GM23338 (cell line): Measurements from ENCODE around the gene PLPP2. TPM values are rescaled to one million over a fixed set of nuclear protein-coding genes. Genes with fewer than 3 reads are reported as not detected.

Experiments
- ATAC-seq: fragments of 200-7000 bp; cut with Tn5 transposase; 3 replicates; pipeline ENCODE4 v1.9.1; 2020
- DNase-seq: peaks from one replicate; pipeline ENCODE4 v3.0.0-alpha.2; 2015; ENCODE audit warnings: low spot score
- H2AFZ ChIP-seq: fragments of 200-600 bp; sonication (generic); 2 replicates; pipeline ENCODE4 v1.8.0; 2016; ENCODE audit warnings: antibody characterized with exemption, mild to moderate bottlenecking, moderate library complexity
- H3F3A ChIP-seq: fragments of 200-600 bp; sonication (generic); replicated peaks from 2 replicates; pipeline ENCODE4 v1.8.0; 2017; ENCODE audit warnings: antibody characterized with exemption, mixed run types, low read depth
- H3K27ac ChIP-seq: fragments of 200-600 bp; sonication (generic); 2 replicates; pipeline ENCODE4 v1.6.1; 2016; ENCODE audit warnings: low read depth
- H3K27me3 ChIP-seq: fragments of 200-600 bp; sonication (generic); 2 replicates; pipeline ENCODE4 v1.8.0; 2016; ENCODE audit warnings: mild to moderate bottlenecking, mixed run types, moderate library complexity; ENCODE audit not compliant: insufficient read depth
- H3K36me3 ChIP-seq: fragments of 200-600 bp; sonication (generic); 2 replicates; pipeline ENCODE4 v1.8.0; 2016; ENCODE audit warnings: mild to moderate bottlenecking; ENCODE audit not compliant: insufficient read depth
- H3K4me1 ChIP-seq: fragments of 200-600 bp; sonication (generic); 2 replicates; pipeline ENCODE4 v1.8.0; 2016; ENCODE audit warnings: mild to moderate bottlenecking, moderate library complexity; ENCODE audit not compliant: insufficient read depth
- H3K4me2 ChIP-seq: fragments of 200-600 bp; sonication (generic); 2 replicates; pipeline ENCODE4 v1.7.1; 2017; ENCODE audit warnings: mixed run types
- H3K4me3 ChIP-seq: fragments of 200-600 bp; sonication (generic); 2 replicates; pipeline ENCODE4 v1.6.1; 2016; ENCODE audit warnings: mixed run types
- H3K79me2 ChIP-seq: fragments of 200-600 bp; sonication (generic); replicated peaks from 2 replicates; pipeline ENCODE4 v1.8.0; 2017; ENCODE audit warnings: mild to moderate bottlenecking; ENCODE audit not compliant: insufficient read depth
- H3K9me2 ChIP-seq: fragments of 200-600 bp; sonication (generic); 2 replicates; pipeline ENCODE4 v1.8.0; 2017; ENCODE audit not compliant: insufficient read depth
- H4K20me1 ChIP-seq: fragments of 200-600 bp; sonication (generic); replicated peaks from 2 replicates; pipeline ENCODE4 v1.8.0; 2017; ENCODE audit warnings: mild to moderate bottlenecking; ENCODE audit not compliant: insufficient read depth
- H3K27ac Mint-ChIP-seq: 2 replicates; pipeline ENCODE4 v1.8.0; 2020; ENCODE audit warnings: inconsistent platforms, mild to moderate bottlenecking, moderate library complexity, mixed read lengths
- H3K27me3 Mint-ChIP-seq: 3 replicates; pipeline ENCODE4 v1.8.0; 2022; ENCODE audit warnings: low read depth, mild to moderate bottlenecking, moderate library complexity, mixed read lengths, inconsistent platforms; ENCODE audit not compliant: insufficient read depth, poor library complexity
- H3K36me3 Mint-ChIP-seq: 3 replicates; pipeline ENCODE4 v1.8.0; 2021; ENCODE audit warnings: low read depth, mild to moderate bottlenecking, inconsistent platforms, moderate library complexity, mixed read lengths
- H3K4me1 Mint-ChIP-seq: 3 replicates; pipeline ENCODE4 v1.8.0; 2020; ENCODE audit warnings: mild to moderate bottlenecking, inconsistent platforms, mixed read lengths
- H3K4me3 Mint-ChIP-seq: 3 replicates; pipeline ENCODE4 v1.8.0; 2021; ENCODE audit warnings: moderate library complexity, mild to moderate bottlenecking, inconsistent platforms, mixed read lengths
- H3K9me3 Mint-ChIP-seq: 3 replicates; pipeline ENCODE4 v1.8.0; 2020; ENCODE audit warnings: moderate library complexity, mild to moderate bottlenecking, inconsistent platforms, mixed read lengths
- NANOG ChIP-seq: IDR thresholded peaks from 2 replicates; pipeline ENCODE4 v1.6.1; 2016; ENCODE audit warnings: antibody characterized with exemption, borderline replicate concordance
- STAT1 ChIP-seq: IDR thresholded peaks from one replicate; pipeline ENCODE4 v1.6.1; 2016; ENCODE audit warnings: antibody characterized with exemption; ENCODE audit not compliant: unreplicated experiment
- ZNF331 ChIP-seq: fragments of 250-450 bp; sonication (Bioruptor Pico); IDR thresholded peaks from 2 replicates; pipeline ENCODE4 v1.5.0; 2020; ENCODE audit warnings: low read depth, mild to moderate bottlenecking, moderate library complexity
- polyA plus RNA-seq: library from polyadenylated mRNA; unstranded; fragments of >200 nt; fragmentation: Nextera tagmentation; extraction: Ambion mirVana; gene quantifications from 2 replicates; pipeline ENCODE4 v1.2.1, GENCODE V29; 2016
- total RNA-seq: library from RNA; depleted of rRNA; stranded (reverse); fragments of >200 nt; shearing (Covaris generic); gene quantifications from 2 replicates; pipeline ENCODE4 v1.2.3, GENCODE V29; 2014
- TF ChIP-seq, protein P1 (sequence below): fragments of 250-450 bp; sonication (Bioruptor Pico); IDR thresholded peaks from 2 replicates; pipeline ENCODE4 v1.5.0; 2020; ENCODE audit warnings: mild to moderate bottlenecking, moderate library complexity
- TF ChIP-seq, protein P2 (sequence below): IDR thresholded peaks from 2 replicates; pipeline ENCODE4 v1.6.1; 2016; ENCODE audit warnings: antibody characterized with exemption
- TF ChIP-seq, protein P3 (sequence below), 2 experiments: fragments of 200-600 bp in 1 of 2; sonication (generic) in 1 of 2; conservative IDR thresholded peaks; 2 replicates each; pipeline versions ENCODE4 v1.5.1 to v1.6.1; 2016 to 2017; ENCODE audit warnings: antibody characterized with exemption in 2 of 2, low read depth in 2 of 2, mild to moderate bottlenecking in 2 of 2, moderate library complexity in 1 of 2

The PLPP2 gene
- total and polyA plus RNA-seq, 2 experiments from 2014 or later, result 58.3 to 82.6 TPM

GRCh38 chr19:310141-310651 is 19.0 kb upstream of the PLPP2 start (continued):
- TF ChIP-seq, protein P1, sequence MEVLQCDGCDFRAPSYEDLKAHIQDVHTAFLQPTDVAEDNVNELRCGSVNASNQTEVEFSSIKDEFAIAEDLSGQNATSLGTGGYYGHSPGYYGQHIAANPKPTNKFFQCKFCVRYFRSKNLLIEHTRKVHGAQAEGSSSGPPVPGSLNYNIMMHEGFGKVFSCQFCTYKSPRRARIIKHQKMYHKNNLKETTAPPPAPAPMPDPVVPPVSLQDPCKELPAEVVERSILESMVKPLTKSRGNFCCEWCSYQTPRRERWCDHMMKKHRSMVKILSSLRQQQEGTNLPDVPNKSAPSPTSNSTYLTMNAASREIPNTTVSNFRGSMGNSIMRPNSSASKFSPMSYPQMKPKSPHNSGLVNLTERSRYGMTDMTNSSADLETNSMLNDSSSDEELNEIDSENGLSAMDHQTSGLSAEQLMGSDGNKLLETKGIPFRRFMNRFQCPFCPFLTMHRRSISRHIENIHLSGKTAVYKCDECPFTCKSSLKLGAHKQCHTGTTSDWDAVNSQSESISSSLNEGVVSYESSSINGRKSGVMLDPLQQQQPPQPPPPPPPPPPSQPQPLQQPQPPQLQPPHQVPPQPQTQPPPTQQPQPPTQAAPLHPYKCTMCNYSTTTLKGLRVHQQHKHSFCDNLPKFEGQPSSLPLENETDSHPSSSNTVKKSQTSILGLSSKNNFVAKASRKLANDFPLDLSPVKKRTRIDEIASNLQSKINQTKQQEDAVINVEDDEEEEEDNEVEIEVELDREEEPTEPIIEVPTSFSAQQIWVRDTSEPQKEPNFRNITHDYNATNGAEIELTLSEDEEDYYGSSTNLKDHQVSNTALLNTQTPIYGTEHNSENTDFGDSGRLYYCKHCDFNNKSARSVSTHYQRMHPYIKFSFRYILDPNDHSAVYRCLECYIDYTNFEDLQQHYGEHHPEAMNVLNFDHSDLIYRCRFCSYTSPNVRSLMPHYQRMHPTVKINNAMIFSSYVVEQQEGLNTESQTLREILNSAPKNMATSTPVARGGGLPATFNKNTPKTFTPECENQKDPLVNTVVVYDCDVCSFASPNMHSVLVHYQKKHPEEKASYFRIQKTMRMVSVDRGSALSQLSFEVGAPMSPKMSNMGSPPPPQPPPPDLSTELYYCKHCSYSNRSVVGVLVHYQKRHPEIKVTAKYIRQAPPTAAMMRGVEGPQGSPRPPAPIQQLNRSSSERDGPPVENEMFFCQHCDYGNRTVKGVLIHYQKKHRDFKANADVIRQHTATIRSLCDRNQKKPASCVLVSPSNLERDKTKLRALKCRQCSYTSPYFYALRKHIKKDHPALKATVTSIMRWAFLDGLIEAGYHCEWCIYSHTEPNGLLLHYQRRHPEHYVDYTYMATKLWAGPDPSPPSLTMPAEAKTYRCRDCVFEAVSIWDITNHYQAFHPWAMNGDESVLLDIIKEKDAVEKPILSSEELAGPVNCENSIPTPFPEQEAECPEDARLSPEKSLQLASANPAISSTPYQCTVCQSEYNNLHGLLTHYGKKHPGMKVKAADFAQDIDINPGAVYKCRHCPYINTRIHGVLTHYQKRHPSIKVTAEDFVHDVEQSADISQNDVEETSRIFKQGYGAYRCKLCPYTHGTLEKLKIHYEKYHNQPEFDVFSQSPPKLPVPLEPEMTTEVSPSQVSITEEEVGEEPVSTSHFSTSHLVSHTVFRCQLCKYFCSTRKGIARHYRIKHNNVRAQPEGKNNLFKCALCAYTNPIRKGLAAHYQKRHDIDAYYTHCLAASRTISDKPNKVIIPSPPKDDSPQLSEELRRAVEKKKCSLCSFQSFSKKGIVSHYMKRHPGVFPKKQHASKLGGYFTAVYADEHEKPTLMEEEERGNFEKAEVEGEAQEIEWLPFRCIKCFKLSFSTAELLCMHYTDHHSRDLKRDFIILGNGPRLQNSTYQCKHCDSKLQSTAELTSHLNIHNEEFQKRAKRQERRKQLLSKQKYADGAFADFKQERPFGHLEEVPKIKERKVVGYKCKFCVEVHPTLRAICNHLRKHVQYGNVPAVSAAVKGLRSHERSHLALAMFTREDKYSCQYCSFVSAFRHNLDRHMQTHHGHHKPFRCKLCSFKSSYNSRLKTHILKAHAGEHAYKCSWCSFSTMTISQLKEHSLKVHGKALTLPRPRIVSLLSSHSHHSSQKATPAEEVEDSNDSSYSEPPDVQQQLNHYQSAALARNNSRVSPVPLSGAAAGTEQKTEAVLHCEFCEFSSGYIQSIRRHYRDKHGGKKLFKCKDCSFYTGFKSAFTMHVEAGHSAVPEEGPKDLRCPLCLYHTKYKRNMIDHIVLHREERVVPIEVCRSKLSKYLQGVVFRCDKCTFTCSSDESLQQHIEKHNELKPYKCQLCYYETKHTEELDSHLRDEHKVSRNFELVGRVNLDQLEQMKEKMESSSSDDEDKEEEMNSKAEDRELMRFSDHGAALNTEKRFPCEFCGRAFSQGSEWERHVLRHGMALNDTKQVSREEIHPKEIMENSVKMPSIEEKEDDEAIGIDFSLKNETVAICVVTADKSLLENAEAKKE, result no peak

DNA sequence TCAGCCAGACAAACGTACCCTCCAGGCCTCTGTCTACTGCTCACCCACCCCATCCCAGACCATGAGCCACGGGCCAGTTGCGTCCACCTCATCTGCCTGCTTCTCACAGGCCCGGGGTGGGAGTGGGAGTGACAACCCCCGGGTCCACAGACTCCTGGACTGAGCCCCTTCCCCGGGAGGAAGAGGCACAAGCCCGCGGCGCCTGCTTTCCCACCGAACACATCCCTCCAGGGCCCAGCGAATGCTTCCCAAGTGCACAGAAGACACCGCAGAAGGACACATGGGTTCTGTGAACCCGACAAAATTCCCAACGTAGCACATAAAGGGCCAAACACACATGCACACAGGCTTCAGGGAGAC is 18.0 kb upstream of the PLPP2 start:
- Histone ChIP-seq H3K79me2 (0 out of 2 replicates have a peak, but pooled peaks cover 4% of the 10 kb centered on the region), H3K4me3 (no peak overlapping the region), H3F3A (no peaks in the 10 kb centered on the region), H3K9me2 (no peaks in the 10 kb centered on the region), H3K27ac (no peak overlapping the region), H3K4me1 (no peaks in the 10 kb centered on the region), H3K27me3 (no peaks in the 10 kb centered on the region), H3K4me2 (no peak overlapping the region), H3K36me3 (no peaks in the 10 kb centered on the region; the same call in 1 of the 2 replicates), H2AFZ (no peak overlapping the region), H4K20me1 (no peaks in the 10 kb centered on the region)
- Mint-ChIP-seq H3K4me3 (no peak overlapping the region), H3K27ac (no peak overlapping the region), H3K27me3 (peaks cover 6% of the 10 kb centered on the region), H3K4me1 (no peaks in the 10 kb centered on the region), H3K36me3 (peaks cover 60% of the 10 kb centered on the region), H3K9me3 (no peaks in the 10 kb centered on the region; the same call in 2 of the 3 replicates)
- ATAC-seq (no peak), DNase-seq (no peak)
- TF ChIP-seq, protein P1, result no peak
- TF ChIP-seq STAT1 (no peak), NANOG (no peak), ZNF331 (CRISPR knock-in tag) (no peak)
- TF ChIP-seq, protein P2, sequence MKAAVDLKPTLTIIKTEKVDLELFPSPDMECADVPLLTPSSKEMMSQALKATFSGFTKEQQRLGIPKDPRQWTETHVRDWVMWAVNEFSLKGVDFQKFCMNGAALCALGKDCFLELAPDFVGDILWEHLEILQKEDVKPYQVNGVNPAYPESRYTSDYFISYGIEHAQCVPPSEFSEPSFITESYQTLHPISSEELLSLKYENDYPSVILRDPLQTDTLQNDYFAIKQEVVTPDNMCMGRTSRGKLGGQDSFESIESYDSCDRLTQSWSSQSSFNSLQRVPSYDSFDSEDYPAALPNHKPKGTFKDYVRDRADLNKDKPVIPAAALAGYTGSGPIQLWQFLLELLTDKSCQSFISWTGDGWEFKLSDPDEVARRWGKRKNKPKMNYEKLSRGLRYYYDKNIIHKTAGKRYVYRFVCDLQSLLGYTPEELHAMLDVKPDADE, result no peak
- TF ChIP-seq, protein P3, sequence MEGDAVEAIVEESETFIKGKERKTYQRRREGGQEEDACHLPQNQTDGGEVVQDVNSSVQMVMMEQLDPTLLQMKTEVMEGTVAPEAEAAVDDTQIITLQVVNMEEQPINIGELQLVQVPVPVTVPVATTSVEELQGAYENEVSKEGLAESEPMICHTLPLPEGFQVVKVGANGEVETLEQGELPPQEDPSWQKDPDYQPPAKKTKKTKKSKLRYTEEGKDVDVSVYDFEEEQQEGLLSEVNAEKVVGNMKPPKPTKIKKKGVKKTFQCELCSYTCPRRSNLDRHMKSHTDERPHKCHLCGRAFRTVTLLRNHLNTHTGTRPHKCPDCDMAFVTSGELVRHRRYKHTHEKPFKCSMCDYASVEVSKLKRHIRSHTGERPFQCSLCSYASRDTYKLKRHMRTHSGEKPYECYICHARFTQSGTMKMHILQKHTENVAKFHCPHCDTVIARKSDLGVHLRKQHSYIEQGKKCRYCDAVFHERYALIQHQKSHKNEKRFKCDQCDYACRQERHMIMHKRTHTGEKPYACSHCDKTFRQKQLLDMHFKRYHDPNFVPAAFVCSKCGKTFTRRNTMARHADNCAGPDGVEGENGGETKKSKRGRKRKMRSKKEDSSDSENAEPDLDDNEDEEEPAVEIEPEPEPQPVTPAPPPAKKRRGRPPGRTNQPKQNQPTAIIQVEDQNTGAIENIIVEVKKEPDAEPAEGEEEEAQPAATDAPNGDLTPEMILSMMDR (conservative IDR thresholded peaks at IDR 0.05; ENCODE audit: low read depth in 2 of 2), result no peak
